Hepatic stellate cell (primary cell): Measurements from ENCODE around the gene WDR4.
"Not testable (repeated sequence)": the region's sequence is repeated elsewhere in the genome, so short reads cannot be mapped to it uniquely, and the experiment has no call there.

Experiments used
- DNase-seq: peaks from one replicate; pipeline ENCODE4 v3.0.0; 2011; ENCODE audit warnings: low spot score

The WDR4 gene

GRCh38 chr21:42878993-42879787 is at the start of gene WDR4:
TSS of gene WDR4 (minus strand) at chr21:42879539. CDS start at chr21:42879495, 44 bp downstream.
- DNase-seq = peak; percentile 100

GRCh38 chr21:42927474-42928200 is 48.3 kb upstream of the WDR4 start:
- not testable (repeated sequence) for DNase-seq

GRCh38 chr21:42925114-42925926 is 46.0 kb upstream of the WDR4 start, which contains the start of gene ERVH48-1:
TSS of gene ERVH48-1 (minus strand) at chr21:42925630. CDS start at chr21:42919006, 6,624 bp downstream.
- no peak for DNase-seq

- DNase-seq = no peak
These were observed 45.1 kb upstream of the WDR4 start for GRCh38 chr21:42924433-42924751.

GRCh38 chr21:42923553-42924432 is 44.5 kb upstream of the WDR4 start:
- peak; percentile 87 for DNase-seq

- no peak for DNase-seq
These were observed 43.6 kb upstream of the WDR4 start for GRCh38 chr21:42922918-42923317.

- no peak for DNase-seq
These were observed 42.6 kb upstream of the WDR4 start for GRCh38 chr21:42921927-42922326.

GRCh38 chr21:42918291-42918690 is 39.0 kb upstream of the WDR4 start:
- no peak for DNase-seq

GRCh38 chr21:42913476-42913875 is 34.1 kb upstream of the WDR4 start:
- DNase-seq = no peak

- not testable (repeated sequence) for DNase-seq
These were observed 32.6 kb upstream of the WDR4 start for GRCh38 chr21:42911920-42912319.

GRCh38 chr21:42908484-42908883 is 29.1 kb upstream of the WDR4 start:
- not testable (repeated sequence) for DNase-seq

GRCh38 chr21:42906233-42906632 is 26.9 kb upstream of the WDR4 start:
- DNase-seq = no peak

- DNase-seq = no peak
These were observed 25.9 kb upstream of the WDR4 start for GRCh38 chr21:42905195-42905594.

GRCh38 chr21:42903817-42904216 is 24.5 kb upstream of the WDR4 start:
- DNase-seq = no peak

GRCh38 chr21:42900446-42900845 is 21.1 kb upstream of the WDR4 start:
- DNase-seq = no peak

- peak; percentile 98 for DNase-seq
These were observed 13.8 kb upstream of the WDR4 start, which contains the start of gene NDUFV3 for GRCh38 chr21:42892931-42893755. TSS of gene NDUFV3 (plus strand) at chr21:42893309. CDS start at chr21:42893334, 25 bp downstream.

GRCh38 chr21:42892582-42892930 is 13.2 kb upstream of the WDR4 start:
- no peak for DNase-seq

- no peak for DNase-seq
These were observed 8.0 kb upstream of the WDR4 start for GRCh38 chr21:42887326-42887725.

- no peak for DNase-seq
These were observed 4.6 kb upstream of the WDR4 start for GRCh38 chr21:42883921-42884320.

GRCh38 chr21:42880352-42880751 is 1.0 kb upstream of the WDR4 start:
- DNase-seq = no peak

- DNase-seq = no peak
These were observed 704 bp downstream of the WDR4 start for GRCh38 chr21:42878678-42878992.
